Glomerular visceral epithelial cell (primary cell): ENCODE results near the gene SRSF3.
A peak's percentile ranks its signal among the peaks of the same experiment; 100 is the strongest.

Source experiments
- DNase-seq: peaks from one replicate; pipeline ENCODE4 v3.0.0-alpha.2; 2016; ENCODE audit errors: extremely low spot score

The SRSF3 gene

DNA sequence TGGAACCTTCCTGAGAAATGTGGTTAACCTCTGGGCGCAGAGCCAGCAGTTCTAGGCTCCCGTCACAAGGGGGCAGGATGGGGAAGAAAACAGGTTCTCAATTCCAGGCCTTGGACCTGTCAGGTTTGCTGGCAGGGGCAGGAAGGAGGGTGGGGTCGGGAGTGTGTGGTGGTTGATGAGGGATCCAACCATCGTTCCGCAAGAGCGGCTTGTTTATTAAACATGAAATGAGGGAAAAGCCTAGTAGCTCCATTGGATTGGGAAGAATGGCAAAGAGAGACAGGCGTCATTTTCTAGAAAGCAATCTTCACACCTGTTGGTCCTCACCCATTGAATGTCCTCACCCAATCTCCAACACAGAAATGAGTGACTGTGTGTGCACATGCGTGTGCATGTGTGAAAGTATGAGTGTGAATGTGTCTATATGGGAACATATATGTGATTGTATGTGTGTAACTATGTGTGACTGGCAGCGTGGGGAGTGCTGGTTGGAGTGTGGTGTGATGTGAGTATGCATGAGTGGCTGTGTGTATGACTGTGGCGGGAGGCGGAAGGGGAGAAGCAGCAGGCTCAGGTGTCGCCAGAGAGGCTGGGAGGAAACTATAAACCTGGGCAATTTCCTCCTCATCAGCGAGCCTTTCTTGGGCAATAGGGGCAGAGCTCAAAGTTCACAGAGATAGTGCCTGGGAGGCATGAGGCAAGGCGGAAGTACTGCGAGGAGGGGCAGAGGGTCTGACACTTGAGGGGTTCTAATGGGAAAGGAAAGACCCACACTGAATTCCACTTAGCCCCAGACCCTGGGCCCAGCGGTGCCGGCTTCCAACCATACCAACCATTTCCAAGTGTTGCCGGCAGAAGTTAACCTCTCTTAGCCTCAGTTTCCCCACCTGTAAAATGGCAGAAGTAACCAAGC, 29.6 kb downstream of the SRSF3 start:
- DNase-seq = peak; percentile 89

DNA sequence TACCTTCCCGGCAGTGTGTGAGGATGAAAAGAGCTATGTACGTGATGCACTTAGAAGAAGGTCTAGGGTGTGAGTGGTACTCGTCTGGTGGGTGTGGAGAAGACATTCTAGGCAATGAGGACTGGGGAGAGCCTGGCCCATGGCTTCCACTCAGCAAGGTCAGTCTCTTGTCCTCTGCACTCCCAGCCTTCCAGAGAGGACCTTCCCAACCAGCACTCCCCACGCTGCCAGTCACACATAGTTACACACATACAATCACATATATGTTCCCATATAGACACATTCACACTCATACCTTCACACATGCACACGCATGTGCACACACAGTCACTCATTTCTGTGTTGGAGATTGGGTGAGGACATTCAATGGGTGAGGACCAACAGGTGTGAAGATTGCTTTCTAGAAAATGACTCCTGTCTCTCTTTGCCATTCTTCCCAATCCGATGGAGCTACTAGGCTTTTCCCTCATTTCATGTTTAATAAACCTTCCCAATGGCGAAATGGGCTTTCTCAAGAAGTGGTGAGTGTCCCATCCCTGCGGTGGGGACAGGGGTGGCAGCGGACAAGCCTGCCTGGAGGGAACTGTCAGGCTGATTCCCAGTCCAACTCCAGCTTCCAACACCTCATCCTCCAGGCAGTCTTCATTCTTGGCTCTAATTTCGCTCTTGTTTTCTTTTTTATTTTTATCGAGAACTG, 30.4 kb downstream of the SRSF3 start:
- DNase-seq = no peak

DNA sequence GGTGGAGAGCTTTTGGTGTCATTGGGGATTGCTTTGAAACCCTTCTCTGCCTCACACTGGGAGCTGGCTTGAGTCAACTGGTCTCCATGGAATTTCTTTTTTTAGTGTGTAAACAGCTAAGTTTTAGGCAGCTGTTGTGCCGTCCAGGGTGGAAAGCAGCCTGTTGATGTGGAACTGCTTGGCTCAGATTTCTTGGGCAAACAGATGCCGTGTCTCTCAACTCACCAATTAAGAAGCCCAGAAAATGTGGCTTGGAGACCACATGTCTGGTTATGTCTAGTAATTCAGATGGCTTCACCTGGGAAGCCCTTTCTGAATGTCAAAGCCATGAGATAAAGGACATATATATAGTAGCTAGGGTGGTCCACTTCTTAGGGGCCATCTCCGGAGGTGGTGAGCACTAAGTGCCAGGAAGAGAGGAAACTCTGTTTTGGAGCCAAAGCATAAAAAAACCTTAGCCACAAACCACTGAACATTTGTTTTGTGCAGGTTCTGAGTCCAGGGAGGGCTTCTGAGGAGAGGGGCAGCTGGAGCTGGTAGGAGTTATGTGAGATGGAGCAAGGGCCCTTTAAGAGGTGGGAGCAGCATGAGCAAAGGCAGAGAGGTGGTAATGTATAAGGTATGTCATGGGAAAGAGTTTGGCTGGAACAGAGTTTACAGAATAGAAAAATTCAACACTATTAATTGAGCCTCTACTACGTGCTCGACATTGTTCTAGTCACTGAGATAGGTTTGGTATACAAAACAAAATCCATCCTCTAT, 31.2 kb downstream of the SRSF3 start:
- peak; percentile 71 for DNase-seq

DNA sequence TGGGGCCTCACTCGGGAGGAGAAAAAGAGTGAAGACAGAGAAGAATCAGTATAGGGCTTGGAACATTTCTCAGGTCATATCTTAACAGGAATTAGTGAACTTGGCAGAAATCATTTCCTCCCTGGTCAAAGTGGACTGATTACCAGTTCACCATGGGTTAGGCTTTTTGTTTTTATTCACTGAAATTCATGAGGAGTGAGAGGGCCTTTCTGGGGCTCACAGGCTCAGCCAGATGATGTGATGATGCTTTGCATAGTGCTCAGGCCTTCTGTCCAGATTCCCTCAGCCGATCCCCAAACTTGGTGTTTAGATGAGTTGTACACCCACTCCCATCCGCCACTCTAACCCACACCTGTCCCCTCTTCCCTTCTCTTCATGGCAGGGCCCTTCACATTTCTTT, 32.5 kb downstream of the SRSF3 start:
- no peak for DNase-seq

DNA sequence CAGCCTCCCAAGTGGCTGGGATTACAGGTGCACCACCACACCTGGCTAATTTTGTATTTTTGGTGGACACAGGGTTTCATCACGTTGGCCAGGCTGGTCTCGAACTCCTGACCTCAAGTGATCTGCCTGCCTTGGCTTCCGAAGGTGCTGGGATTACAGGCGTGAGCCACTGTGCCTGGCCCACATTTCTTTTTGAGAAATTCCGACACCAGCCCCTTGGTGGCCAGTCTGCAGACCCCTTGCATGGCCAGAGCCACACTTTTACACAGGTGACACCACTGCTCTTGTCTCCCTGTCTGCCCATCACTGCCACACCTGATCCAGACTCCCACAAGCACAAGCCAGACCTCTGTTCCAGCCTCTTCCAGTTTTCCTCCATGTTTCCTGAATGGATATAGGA, 33.0 kb downstream of the SRSF3 start:
- no peak for DNase-seq

DNA sequence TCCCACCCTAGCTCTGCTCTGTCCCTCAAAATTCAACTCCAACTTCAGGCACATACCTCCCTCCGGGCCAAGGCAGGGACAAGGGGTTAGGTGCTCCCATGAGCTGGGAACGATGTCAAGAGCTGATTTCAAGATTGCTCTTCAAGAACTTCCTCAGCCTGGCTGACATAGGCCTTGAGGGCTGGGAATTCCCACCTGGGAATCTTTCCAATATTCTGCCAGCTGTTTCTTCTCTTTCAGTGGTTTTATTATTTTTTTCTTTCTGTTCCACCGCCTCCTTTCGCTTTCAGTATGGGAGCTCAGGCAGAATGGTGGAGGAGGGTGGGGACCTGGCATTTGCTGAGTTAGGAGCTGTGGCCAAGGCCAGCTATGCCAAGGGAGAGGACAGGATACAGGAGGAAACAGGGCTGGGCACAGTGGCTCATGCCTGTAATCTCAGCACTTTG, 33.7 kb downstream of the SRSF3 start:
- DNase-seq = peak; percentile 88

DNA sequence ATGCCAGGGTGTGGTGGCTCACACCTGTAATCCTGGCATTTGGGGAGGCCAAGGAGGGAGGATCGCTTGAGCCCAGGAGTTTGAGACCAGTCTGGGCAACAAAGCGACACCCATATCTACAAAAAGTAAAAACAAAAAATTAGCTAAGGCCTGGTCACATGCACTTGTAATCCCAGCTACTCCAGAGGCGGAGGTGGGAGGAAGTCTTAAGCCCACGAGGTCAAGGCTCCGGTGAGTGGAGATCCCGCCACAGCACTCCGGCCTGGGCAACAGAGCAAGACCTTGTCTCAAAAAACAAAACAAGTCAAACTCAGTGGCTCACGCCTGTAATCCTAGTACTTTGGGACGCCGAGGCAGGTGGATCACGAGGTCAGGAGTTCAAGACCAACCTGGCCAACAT, 35.6 kb downstream of the SRSF3 start:
- DNase-seq = no peak

DNA sequence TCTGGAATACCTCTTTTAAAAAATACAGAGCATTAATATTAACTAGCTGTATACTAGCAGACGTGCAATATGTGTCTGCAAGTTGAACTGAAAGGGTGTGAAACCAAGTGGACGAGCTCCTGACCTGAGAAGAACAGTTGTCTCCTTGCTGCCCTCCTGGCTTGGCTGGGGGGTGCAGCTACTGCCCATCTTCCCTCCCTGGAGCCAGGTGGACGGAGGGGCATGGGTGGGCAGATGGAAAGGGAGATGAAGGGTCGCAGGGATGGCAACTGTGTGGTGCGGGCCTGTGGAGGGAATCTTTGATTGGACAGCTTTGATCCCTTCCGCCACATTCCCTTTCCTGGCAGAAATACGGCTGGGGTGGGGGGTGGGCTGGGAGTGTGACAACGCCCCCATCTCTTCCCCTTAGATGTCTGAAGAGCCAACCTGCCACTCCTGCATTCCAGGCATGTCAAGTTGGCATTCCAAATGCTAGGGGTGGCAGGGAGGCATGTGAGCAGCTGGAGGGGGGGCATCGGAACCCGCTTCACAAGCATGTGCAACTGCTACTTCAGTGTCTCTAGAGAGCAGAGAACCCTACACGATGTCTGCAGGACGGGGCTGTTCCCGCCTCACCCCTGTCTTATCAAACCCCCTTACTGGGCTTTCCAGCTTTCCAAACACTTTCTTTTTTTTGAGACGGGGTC, 37.3 kb downstream of the SRSF3 start:
- DNase-seq = no peak

DNA sequence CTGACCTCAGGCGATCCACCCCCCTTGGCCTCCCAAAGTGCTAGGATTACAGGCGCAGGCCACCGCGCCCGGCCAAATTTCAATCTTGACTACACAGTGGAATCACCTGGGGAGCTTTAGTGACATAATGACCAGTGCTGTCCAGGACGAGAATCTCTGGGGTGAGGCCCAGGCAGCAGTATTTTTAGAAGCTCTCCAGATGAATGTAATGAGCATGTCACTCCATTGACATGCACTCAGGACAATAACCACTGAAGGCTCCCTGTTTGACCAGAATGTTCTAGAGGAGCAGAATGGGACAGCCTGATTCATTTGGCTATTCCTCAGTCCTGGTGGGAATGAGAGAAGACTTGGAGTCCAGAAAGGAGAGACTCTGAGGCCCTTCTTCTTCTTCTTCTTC, 39.2 kb downstream of the SRSF3 start:
- DNase-seq = no peak

DNA sequence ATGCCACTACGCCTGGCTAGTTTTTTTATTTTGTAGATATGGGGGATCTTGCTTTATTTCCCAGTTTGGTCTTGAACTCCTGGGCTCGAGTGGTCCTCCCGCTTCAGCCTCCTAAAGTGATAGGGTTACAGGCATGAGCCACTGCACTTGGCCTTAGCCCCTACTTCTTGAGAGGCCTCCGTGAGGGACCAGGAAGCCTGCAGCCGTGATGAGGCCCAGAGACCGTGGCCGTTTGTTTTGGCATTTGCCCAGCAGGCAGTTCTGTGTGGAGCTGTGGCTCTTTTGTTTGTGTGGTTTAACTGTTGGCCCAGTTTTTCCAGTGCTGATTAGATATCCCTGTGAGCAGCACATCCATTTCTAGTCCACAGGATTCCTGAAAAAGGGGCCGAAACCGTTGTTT, 39.8 kb downstream of the SRSF3 start:
- peak; percentile 77 for DNase-seq

DNA sequence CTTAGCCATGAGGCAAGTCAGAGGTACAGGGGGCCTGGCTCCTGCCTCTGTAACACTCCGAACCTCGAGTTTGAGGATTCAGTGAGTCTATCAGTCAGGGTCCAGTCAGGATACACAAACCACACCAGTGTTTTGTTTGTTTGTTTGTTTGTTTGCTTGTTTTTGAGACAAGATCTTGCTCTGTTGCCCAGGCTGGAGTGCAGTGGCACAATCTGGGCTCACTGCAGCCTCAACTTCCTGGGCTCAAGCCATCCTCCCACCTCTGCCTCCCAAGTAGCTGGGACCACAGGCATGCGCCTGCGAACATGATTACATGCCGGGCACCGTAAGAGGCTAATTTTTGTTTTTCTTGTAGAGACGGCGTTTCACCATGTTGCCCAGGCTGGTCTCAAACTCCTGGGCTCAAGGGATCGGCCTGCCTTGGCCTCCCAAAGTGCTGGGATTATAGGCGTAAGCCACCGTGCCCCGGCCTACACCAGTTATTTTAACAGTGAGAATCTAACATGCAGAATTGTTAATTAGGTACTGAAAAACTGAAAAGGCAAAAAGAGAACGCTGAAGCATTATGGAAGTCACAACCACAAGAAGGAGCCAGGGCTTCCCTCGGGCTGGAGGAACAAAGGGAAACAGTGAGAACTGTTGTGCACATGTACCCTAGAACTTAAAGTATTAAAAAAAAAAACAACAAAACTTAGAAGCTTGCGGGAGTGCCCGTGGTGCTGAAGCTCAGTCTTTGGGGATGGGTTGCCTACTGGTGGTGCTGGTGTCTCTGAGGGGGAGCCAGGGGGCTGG, 40.4 kb downstream of the SRSF3 start:
- DNase-seq = no peak

DNA sequence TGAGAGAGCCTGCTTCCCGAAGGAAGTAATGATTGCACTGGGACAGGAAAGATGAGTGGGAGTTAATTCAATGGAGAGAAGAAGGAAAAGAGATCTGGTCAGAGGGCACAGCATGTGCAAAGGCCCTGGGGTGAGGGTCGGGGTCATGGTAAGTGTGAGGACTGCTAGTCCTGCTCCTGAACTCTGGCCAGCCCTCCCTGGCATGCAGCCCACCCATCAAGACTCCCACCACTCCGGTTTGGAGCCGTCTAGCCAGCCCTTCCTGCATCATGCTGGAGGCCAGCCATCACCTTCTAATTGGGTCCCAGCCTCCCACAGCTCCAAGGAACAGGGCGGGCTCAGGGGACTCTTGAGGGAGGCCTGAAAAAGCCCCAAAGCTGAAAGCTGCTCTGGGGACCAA, 42.1 kb downstream of the SRSF3 start:
- DNase-seq = no peak

DNA sequence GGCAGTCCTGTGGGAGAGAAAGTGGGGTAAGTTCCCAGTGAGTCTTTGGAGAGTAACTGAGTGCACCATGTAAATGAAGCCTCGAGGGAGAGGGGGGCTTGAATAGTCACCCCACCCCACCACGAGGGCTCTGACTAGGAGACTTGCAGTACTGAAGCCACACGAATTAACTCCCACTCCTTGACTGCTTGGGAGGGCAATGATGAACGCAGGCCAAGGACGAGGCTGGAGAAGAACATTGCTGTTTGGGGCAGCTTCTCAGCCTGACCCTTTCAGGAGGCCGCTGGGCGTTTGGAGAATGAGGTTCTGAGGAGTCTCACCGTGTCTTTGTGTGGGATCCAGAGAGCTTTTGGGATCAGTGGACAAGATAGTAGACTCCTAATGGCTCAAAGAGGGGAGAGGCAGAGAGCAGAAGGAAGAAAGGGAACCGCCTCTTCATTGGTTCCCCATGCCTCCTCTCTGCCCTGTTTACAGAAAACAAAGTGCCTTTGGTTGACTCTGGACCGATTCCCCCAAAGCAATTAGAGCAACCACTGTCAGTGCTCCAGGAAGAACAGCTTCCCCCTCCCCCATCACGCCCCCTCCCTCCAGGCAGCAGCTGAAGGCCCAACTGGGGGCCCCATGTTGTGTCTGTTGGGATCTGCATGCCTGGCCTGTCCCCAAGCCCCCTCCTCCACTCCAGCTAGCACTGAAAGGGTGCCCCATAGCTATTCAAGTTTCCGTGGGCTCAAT, 42.7 kb downstream of the SRSF3 start:
- no peak for DNase-seq

DNA sequence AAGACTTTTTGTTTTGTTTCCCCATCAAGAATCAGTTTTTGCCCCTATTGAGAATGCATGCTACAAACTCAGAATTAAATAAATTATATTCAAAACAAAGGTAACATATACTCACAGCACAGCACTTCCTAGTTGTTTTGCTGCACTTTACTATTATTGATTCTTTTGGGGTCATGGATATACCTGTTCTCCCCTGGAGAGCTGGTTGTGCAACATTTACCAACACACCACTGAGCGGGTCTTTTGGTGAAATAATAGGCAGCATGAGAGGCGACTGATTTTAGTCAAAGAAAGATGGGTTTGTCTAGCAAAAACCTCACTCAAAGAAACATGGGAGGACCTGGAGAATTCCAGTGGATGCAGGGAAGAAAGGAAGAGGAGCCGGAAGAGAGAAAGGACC, 44.4 kb downstream of the SRSF3 start:
- DNase-seq = no peak

DNA sequence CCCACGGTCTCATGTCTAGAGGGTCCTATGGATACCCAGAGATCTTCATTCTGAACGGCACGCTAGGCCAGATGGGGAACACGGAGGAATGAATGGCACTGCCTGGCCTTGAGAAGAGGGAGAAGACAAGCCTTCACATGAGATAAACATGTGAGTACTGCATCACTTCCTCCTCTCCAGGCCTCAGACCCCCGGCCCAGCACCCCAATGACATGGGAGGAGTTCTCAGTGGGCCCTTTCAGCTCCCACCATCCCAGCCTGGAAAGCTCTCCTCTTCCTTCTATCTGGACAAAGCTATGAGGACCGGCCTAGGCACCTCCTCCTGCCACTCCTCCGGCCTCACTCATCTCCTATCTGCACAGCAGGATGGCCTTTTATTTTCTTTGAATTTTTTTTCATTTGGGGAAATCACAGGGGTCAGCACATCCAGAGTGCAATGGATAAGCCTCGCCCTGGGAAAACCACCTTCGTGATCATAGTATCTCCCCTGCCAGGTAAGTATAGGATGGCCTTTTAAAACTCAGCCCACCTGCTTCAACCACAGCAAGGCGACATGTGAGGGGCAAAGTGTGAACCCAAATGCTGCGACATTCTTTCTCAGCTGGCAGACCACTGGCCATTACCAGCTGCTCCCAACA, 45.1 kb downstream of the SRSF3 start:
- no peak for DNase-seq

DNA sequence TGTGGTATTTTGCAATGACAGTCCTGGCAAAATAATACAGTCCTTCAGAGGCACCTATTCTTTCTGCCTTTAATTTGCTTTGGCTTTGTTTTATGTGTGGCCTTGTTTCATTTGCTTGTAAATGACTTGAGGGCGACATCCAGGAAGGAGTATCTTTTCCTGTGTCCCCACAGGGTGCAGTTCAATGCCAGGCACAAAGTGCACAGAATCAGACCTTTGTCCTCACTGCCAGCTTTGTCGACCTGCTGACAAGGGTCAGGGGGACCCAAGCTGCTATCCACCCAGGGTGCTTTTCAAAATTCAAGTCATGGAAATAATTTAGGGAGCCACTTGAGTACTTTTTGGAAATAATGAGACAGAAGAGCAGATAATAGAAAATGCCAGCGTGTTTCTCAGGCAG, 47.4 kb downstream of the SRSF3 start:
- DNase-seq = no peak

DNA sequence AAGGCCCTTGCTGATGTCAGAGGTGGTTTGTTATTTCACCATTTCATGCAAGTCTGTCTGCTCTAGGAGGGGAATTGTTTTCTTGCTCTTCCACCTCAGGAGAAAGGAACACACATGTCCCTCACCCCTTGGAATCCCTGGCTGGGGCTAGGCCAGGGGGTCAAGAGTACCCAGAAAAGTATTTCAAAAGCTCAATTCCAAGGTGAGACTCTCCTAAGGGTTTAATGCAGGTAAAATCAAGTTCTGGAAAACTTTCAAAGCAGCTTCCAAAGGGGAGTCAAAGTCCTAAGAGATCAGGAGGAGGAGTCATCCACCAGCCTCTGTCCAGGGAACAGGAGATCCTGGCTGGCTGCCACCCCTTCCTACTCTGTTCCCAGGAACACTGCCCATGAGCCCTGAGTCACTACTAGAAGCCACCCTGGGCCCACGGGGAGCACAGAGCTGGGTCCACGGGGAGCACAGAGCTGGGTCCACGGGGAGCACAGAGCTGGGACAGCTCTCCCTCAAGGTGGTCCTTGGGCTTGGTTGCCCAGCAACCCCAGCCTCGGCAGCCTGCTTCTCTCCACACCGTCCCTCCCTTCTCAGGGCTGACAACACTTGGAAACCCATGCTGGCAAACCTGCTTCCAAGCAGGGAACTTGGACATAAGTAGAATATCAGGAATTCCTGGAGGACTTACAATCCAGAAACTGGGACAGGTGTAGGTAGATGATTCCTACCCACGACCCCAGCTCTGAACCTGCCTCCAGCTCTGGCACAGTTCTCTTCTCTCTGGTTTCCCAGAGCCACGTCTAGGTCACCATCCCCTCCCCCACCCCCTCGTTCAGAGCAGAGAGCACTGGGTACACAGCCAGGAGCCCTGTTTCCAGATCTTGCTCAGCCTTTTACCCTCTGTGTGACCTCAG, 49.0 kb downstream of the SRSF3 start:
- DNase-seq = peak; percentile 87

DNA sequence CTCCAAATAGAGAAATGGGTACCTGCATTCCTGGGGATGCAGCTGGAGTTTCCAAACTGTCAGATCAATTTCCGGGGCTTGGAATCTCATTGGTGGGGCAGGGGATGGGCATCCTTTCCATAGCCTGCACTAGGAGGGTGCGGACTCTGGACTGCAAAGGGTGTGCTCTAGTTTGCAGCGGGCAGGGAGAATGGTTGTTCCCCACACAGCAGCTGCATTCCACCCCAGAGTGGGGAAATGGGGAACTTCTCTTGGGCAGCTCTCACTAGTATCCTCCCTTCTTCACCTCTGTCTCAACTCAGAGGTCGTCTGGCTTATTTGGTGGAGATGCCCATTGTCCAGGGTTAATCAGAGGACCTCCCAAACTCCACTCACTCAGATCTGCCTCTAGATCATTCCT, 49.8 kb downstream of the SRSF3 start:
- DNase-seq = no peak

DNA sequence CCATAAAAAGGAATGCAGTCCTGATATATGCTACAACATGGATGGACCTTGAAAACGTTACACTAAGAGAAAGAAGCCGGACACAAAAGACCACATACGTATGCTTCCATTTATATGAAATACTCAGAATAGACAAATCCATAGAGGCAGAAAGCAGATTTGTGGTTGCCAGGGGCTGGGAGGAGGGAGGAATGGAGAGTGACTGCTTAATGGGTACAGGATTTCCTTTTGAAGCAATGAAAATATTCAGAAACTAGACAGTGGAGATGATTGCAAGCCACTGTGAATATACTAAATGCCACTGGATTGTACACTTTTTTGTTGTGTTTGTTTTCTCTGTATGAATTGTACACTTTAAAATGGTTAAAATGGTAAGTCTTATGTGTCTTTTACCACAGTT, 54.9 kb downstream of the SRSF3 start:
- DNase-seq = no peak
